ENCODE results near the gene RFNG.

- TF ChIP-seq CTCF (IDR thresholded peaks at IDR 0.05; ENCODE audit: insufficient read depth, low read depth, low read length) (no peak), EZH2 (IDR thresholded peaks at IDR 0.05; ENCODE audit: insufficient read depth, low read length) (no peak)
Measured at GRCh38 chr17:82081546-82081945, 29.9 kb upstream of the RFNG start.
